A673 (cell line): Measurements from ENCODE around the gene SH3RF3. TPM values are rescaled to one million over a fixed set of nuclear protein-coding genes. Genes with fewer than 3 reads are reported as not detected.

Experiments
- BruUV-seq: library from RNA; stranded (reverse); fragments of 400-500 nt; replicated peaks from 2 replicates; lab custom pipeline; 2021; lab: Mats Ljungman, UMichigan
- CTCF ChIA-PET: fragments of 300-600 bp; sonication (Branson Sonifier 250); formaldehyde crosslinking; loops from one replicate; lab custom pipeline; 2022; ENCODE audit warnings: antibody characterized with exemption; lab: Charles Lee
- POLR2A ChIA-PET: fragments of 300-600 bp; sonication (Branson Sonifier 250); formaldehyde crosslinking; loops from one replicate; lab custom pipeline; 2022; ENCODE audit warnings: antibody characterized with exemption; ENCODE audit not compliant: low non-redundant PET; lab: Charles Lee
- DNase-seq: peaks from one replicate; pipeline ENCODE4 v3.0.0-alpha.2; 2015; ENCODE audit warnings: low spot score
- H3K27ac ChIP-seq: fragments of 200-600 bp; sonication (generic); 2 replicates; pipeline ENCODE4 v1.5.1; 2016; ENCODE audit warnings: mixed run types, low read depth, mild to moderate bottlenecking, mixed read lengths, antibody characterized with exemption, low read length; ENCODE audit not compliant: poor library complexity, severe bottlenecking
- H3K27me3 ChIP-seq: fragments of 200-600 bp; sonication (generic); replicated peaks from 2 replicates; pipeline ENCODE4 v1.6.1; 2017; ENCODE audit warnings: mixed run types, low read depth, mild to moderate bottlenecking, mixed read lengths, antibody characterized with exemption, low read length; ENCODE audit not compliant: insufficient read depth, poor library complexity
- H3K36me3 ChIP-seq: fragments of 200-600 bp; sonication (generic); 2 replicates; pipeline ENCODE4 v1.6.1; 2016; ENCODE audit warnings: mixed run types, mild to moderate bottlenecking, mixed read lengths, antibody characterized with exemption, low read length; ENCODE audit not compliant: insufficient read depth, poor library complexity, severe bottlenecking
- H3K4me1 ChIP-seq: fragments of 200-600 bp; sonication (generic); 2 replicates; pipeline ENCODE4 v1.6.1; 2017; ENCODE audit warnings: mixed run types, mild to moderate bottlenecking, mixed read lengths, antibody characterized with exemption, low read length; ENCODE audit not compliant: insufficient read depth, poor library complexity, severe bottlenecking
- H3K4me3 ChIP-seq: fragments of 200-600 bp; sonication (generic); 2 replicates; pipeline ENCODE4 v1.5.1; 2016; ENCODE audit warnings: low read depth, mixed run types, mild to moderate bottlenecking, mixed read lengths, low read length; ENCODE audit not compliant: poor library complexity, severe bottlenecking
- H3K9me3 ChIP-seq: fragments of 200-600 bp; sonication (generic); 2 replicates; pipeline ENCODE4 v1.6.1; 2016; ENCODE audit warnings: mixed run types, low read depth, mild to moderate bottlenecking, mixed read lengths, antibody characterized with exemption, low read length; ENCODE audit not compliant: poor library complexity, severe bottlenecking
- CTCF ChIP-seq: fragments of 300-800, 200-600 bp; sonication (generic); conservative IDR thresholded peaks from 2 replicates; pipeline ENCODE4 v1.5.1; 2017; ENCODE audit warnings: low read depth, mild to moderate bottlenecking, antibody characterized with exemption, low read length, moderate library complexity, mixed read lengths
- EZH2 ChIP-seq: fragments of 200-600 bp; sonication (generic); IDR thresholded peaks from 2 replicates; pipeline ENCODE4 v1.6.1; 2017; ENCODE audit warnings: borderline replicate concordance, low read depth, mild to moderate bottlenecking, mixed read lengths, antibody characterized with exemption, low read length; ENCODE audit not compliant: poor library complexity, severe bottlenecking
- intact Hi-C: fragments of 100-400 bp; cut with micrococcal nuclease; formaldehyde crosslinking; loops from one replicate; pipeline ENCODE4 v1.10.0; 2022; ENCODE audit not compliant: unreplicated experiment
- total RNA-seq: library from RNA; stranded (reverse); gene quantifications from 2 replicates; pipeline ENCODE4 v1.2.3, GENCODE V29; 2021

Gene SH3RF3
- total RNA-seq, 1 experiment from 2014 or later: 0.15 TPM

GRCh38 chr2:109382226-109382895 lies 253.4 kb downstream of the SH3RF3 start:
- no peak for DNase-seq
- TF ChIP-seq EZH2 (no peak), CTCF (no peak)
- intact Hi-C loops: no loop called here
- H3K4me1 ChIP-seq: no peaks in the 10 kb centered on the region
- H3K36me3 ChIP-seq: no peaks in the 10 kb centered on the region
- ChIA-PET POLR2A (no interaction called here), CTCF (no interaction called here)
- H3K4me3 ChIP-seq: no peak overlapping the region
- H3K27ac ChIP-seq: no peak overlapping the region
- H3K27me3 ChIP-seq: no peaks in the 10 kb centered on the region
- H3K9me3 ChIP-seq: no peaks in the 10 kb centered on the region
- no TSS peak for BruUV-seq

DNA sequence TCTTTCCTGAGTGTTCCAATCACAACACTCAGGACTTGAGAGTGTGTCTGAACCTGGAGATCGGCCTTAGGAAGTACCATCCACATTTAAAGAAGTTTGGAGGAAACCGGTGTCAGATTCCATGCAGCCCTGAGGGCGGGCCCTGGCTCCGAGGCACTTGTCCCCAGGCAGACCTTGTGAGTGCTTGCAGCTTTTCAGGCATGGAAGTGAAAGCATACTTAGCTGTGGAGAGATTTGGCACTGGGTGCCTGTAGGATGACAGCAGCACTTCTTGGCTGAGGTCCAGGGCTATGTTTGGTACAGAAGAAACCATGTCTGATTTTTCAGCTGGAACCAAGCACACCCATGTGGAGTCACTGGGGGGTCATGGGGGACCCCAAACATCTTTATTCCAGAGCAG lies 253.9 kb downstream of the SH3RF3 start:
- H3K36me3 ChIP-seq: no peaks in the 10 kb centered on the region
- no peaks in the 10 kb centered on the region for H3K9me3 ChIP-seq
- H3K4me1 ChIP-seq: no peaks in the 10 kb centered on the region
- peak; percentile 43 for DNase-seq
- H3K4me3 ChIP-seq: no peak overlapping the region
- CTCF ChIA-PET: no interaction called here
- no peaks in the 10 kb centered on the region for H3K27me3 ChIP-seq
- intact Hi-C loops: no loop called here
- TF ChIP-seq CTCF: no peak
- no peak for TF ChIP-seq EZH2
- no TSS peak for BruUV-seq
- no peak overlapping the region for H3K27ac ChIP-seq
- POLR2A ChIA-PET: no interaction called here

DNA sequence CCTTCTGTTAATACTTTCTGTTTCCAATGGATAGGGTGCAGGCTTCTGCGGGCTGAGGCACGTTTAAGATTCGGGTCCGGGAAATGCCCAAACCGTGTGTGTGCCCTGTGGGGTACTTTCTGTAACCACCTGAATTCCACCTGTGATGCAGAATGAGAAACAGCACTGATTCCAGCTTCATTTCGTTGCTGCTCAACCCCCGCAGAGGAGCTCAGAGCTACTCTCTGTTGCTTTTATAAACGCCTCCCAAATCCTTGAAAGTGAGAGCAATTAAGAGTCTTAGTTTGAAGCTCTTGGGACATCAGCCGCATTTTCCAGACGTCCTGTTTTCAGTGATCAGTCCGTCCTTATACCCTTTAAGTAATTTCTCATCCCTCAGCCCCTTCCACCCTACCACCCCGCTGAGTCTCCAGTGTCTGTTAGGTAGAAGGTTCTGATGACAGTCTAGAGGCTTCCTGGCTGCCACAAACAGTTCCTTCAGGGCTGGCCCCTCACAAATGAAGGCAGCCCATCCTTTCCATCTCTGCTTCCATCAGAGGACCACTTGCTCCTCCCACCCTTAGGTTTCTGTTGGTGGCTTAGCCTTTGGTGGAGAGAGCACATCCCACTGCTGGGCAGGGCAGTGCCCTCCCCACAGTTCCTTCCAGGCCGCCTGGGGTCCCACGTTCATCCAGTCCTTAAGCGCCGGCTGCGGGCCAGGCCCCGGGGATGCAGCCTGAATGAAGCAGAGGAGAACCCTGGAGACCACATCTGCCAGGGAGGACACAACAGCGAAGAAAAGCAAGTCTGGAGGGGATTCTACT lies 254.7 kb downstream of the SH3RF3 start:
- BruUV-seq: no TSS peak
- Histone ChIP-seq H3K4me3 (no peak overlapping the region), H3K36me3 (no peaks in the 10 kb centered on the region), H3K27ac (no peak overlapping the region), H3K9me3 (no peaks in the 10 kb centered on the region), H3K27me3 (no peaks in the 10 kb centered on the region), H3K4me1 (no peaks in the 10 kb centered on the region)
- intact Hi-C loops: no loop called here
- DNase-seq: no peak
- no peak for TF ChIP-seq EZH2
- TF ChIP-seq CTCF: no peak
- CTCF ChIA-PET: no interaction called here
- POLR2A ChIA-PET: no interaction called here
